HCEC 1CT (cell line): Measurements from ENCODE around the gene LANCL1.

Source experiments
- DNase-seq: peaks from one replicate; pipeline ENCODE4 v3.0.0-alpha.2; 2017

Gene LANCL1, protein sequence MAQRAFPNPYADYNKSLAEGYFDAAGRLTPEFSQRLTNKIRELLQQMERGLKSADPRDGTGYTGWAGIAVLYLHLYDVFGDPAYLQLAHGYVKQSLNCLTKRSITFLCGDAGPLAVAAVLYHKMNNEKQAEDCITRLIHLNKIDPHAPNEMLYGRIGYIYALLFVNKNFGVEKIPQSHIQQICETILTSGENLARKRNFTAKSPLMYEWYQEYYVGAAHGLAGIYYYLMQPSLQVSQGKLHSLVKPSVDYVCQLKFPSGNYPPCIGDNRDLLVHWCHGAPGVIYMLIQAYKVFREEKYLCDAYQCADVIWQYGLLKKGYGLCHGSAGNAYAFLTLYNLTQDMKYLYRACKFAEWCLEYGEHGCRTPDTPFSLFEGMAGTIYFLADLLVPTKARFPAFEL

GRCh38 chr2:210476194-210477128 is at the start of gene LANCL1:
Gene LANCL1 (minus strand): TSS chr2:210476759. CDS start chr2:210476396, 363 bp downstream.
- peak; percentile 91 for DNase-seq

- no peak for DNase-seq
Measured at GRCh38 chr2:210524533-210524932, 48.0 kb upstream of the LANCL1 start.

DNA sequence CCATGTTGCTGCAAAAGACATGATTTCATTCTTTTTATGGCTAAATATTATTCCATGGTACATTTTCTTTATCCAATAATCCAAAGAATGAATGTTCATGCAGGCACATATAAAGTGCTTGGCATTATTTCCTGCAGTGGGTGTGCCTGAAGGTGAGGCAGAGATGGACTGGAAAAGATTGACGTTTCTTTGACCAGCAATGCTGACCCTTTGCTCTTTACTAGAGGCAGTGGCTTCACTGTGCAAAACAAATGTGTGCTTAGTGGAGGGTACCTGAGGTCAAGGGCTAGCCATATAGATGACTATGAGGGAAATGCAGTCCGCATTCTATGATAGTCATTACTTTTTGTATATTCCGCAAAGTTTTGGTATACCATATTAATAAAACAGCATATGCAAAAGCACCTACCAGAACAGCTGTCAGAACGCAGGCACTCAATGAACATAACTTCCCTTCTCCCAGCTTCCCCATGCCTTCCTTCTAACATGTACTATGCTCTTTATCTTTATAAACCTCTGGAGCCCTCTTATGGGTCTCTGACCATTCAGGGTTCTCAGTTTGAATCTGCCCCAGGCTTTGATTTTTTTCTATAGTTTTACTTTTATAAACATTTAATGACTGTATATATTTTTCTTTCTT is 47.2 kb upstream of the LANCL1 start:
- DNase-seq: no peak

DNA sequence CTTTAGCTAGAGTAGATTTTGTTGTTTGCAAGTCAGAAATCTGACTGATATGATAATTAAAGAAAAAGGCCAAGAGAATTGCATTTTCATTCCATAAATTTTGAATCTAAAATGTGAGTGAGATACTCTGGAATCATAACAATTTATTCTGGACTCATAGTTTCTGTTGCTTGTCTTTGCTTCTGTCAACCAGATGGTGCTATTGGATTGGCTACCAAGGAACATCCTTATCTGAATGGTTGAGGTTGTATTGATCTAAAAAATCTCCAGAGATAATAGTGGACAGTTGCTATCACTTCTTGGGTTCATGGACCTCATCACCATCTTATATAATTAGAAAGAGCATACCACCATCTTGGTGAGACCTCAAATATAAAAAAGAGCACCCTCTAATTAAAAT is 45.8 kb upstream of the LANCL1 start:
- no peak for DNase-seq

DNA sequence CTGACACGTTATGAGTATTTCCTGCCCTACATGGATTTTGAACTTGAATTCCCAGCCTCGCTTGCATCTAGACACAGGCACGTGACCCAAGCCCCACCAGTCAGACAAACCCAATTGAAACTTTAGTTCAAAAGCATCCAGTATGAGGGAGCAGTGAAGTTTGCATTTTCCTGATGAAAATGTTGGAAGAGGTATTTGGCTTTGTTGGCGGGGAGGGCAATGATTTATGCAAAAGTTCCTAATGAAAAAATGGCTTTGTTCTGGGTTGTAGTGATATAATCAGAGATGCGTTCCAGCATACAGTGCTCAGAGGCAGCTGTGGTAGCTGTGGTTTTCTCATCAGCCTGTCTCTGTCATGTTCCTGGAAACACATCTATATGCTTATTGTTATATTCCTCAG is 43.0 kb upstream of the LANCL1 start:
- DNase-seq: no peak

DNA sequence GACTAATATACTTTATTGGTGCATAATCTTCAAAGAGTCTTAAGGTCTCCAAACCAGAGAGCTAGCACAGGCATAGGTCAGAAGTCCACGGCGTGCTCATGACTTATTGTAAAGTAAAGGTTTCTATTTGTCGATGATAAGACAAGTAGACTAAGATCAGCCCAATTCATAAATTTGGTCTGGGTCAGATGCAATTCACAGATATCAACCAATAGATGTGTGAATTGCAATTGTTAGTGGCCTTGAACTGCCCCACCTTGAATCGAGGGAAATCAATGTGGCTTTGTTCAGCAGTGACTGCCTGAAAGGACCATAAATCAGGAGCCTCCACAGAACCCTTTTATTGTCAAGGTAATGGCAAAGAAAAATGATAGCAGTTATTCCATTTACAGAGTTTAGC is 40.7 kb upstream of the LANCL1 start:
- no peak for DNase-seq

DNA sequence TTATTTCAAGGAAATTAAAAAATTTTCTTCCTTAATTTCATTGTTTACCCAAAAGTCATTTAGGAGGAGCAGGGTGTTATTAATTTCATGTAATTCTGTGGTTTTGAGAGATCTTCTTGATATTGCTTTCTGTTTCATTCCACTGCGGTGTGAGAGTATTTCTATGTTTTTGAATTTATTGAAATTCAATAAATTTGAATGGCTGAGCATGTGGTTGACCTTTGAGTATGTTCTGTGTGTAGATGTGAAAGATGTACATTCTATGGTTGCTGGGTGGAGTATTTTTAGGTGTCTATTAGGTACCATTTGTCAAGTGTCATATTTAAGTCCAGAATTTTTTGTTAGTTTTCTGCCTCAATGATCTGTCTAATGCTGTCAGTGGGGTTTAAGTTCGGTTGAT is 39.4 kb upstream of the LANCL1 start:
- DNase-seq: no peak

DNA sequence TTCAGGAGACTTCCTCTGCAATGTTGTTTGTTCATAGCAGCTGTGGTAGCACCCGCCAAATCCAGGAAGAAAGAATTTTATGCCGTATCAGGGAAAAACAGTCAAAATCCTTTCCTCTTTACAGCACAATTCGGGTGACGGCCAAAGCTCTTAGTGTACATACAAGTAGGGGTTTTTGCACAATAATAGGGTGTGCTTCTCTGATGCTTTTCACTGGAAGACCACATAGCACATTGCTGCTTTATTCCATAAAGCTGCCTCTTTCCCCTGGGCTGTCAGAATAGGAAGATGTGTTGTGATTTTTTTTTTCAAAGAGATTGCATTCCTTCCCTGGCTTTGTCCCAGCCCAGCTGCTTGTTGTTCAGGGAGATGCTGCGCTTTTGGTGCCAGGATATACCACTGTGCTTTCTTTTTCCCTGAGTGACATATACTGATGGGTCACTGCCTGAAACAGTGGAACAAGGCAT is 27.2 kb upstream of the LANCL1 start:
- DNase-seq: no peak

GRCh38 chr2:210503001-210503623 is 26.6 kb upstream of the LANCL1 start:
- peak; percentile 52 for DNase-seq

DNA sequence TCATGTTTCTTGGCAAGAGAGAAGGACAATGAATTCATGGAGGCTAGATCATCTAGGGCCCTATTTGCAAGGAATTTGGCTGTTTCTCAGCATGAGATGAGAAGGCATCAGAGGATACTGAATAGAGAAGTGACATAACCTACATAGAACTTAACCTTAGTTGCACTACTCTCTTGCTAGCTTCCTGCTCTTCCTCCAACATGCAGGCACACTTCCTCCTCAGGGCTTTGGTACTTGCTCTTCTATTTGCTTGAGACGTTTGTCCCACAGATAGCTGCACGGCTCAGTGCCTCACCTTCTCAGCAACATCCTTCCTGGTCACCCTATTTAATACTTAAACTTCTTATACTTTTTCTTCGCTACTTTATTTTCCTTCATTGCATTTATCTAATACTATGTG is 20.0 kb upstream of the LANCL1 start:
- no peak for DNase-seq

DNA sequence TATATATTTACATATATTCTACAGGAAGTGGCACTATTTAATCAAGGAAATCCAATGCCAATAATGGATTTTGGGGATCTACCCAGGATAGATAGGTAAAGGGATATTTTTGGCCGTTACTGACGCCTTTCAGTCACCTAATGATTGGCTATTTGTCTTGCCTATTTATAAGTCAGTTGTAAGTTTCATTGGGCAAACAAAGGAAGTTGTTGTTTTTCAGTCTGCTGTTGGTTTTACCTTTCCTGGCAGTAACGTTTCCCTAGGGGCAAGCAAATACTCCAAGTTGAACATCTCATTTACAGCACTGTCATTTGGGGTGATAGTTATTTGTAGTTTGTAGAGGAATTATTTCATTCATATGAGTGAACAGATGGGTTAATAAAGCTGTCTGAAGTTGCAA is 17.0 kb upstream of the LANCL1 start:
- DNase-seq: no peak

GRCh38 chr2:210481601-210482175 is 5.1 kb upstream of the LANCL1 start:
- DNase-seq: no peak

- no peak for DNase-seq
Measured at GRCh38 chr2:210480764-210481163, 4.2 kb upstream of the LANCL1 start.

DNA sequence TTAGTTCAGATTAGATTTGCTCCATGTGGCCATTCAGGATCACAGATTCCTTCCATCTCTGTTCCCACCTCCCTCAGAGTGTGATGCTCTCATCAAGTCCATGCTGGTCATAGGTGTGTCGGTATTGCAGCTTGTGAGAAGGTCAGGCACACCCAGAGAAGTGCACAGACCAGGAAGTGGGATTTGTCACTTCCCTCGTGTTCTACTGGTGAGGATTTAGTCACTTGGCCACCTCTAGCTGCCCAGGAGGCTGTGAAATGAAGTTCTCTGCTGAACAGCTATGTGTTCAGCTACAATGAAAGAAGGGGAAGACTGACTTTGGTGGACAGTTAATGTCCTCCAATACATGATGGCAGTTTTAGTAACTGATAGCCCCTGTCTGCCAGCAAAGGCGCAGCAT is 3.5 kb upstream of the LANCL1 start:
- no peak for DNase-seq

DNA sequence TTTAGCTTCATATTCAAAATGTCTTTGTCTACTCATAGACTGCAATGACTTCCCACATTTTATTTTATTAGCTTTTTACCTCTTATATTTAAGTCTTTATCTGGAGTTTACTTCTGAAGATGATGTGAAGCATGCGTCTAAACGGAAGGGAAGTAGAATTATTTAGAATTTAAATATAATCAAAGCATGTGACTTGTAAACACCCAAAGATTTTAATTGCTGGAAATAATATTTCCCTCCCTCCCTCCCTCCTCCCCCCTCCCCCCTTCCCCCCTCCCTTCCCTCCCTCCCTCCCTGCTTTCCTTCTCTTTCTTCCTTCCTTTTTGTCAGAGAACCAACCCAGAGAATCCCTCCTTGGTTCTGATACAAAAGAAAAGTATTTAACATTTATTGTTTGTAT is 2.1 kb upstream of the LANCL1 start:
- DNase-seq: no peak

- DNase-seq: peak; percentile 35
Measured at GRCh38 chr2:210477496-210477895, 937 bp upstream of the LANCL1 start.

GRCh38 chr2:210475706-210476105 is 853 bp downstream of the LANCL1 start:
- no peak for DNase-seq

DNA sequence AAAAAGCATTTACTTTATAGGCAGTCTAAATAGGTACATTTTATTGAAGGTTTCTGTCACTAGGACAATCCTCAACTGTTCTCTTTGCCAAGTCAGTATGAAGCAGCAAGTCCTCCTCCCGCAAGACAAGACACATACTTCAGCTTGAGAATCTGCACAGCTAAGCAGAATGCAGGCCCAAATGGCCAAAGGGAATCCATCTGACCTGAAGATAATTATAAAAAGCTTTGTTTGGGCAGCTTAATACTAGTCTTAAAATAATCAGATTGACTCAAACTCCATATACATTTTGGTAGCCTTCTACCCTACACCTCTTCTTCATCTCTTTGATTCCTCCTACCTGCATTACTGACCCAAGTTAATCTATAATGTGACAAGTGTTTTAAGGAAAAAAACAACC is 1.8 kb downstream of the LANCL1 start:
- DNase-seq: no peak

- no peak for DNase-seq
Measured at GRCh38 chr2:210461401-210461800, 15.2 kb downstream of the LANCL1 start.

DNA sequence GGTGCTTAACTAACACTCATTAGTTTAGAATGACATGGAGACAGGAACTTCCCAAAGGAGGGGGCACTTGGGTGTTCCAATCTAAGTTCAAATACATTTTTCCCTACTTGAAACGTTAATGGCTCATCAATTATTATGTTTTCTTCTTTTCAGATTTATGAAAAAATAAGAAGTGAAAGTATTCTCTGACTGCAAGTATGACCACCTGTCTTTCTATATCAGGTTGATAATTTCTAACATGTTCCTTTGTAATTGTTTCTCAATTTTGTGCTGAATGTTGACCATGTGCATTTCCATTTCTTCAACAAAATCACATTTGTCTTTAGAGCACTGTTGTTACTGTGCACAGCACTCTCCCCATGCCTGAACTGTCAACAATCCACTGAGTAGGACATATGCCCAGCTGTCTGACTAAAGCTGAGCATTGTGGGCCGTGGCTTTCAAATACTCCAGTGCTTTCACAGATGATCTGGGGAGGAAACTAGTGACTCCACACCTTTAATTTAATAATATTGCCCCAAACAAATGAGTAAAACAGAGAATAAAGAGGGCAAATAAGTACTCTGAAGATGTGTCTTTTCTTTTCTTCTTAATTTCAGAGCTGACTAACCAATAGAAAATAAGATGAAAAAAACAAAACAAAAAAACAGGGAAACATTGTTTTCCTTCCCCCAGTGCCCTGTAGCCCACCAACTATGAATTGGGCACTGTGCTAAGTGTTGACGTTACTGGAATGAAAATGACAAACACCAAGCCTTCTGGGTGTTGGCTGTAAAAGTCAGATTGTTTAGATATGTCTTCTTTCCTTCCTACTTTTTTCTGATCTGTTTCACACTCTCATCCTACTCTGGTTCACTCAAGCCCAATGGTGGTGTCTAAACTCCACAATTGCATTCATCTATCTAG is 16.0 kb downstream of the LANCL1 start:
- no peak for DNase-seq

DNA sequence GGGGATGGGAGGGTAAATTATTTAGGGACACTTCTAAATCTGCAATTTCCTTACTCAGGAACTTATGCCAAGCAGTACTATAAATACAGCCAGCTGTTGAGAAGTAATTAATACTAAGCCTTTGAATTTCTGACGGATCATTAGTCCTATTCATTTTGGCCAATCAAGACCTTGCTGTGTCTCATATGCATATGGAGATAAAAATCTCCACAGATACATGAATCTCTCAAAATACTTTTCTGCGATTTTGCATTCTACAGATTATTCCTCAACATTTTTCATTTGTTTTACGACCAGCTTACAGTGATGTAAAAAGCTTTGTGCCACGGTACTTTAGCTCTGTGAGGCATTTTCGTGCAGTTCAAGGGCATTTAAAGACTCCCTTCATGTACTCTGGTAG is 16.7 kb downstream of the LANCL1 start:
- no peak for DNase-seq
